Activated naive CD8-positive, alpha-beta T cell treated with anti-CD3 and anti-CD28 coated beads, Interleukin-2, amount 50 U/mL, for 24 hours (primary cell): Measurements from ENCODE around the gene GAS7.

Source experiments
- ATAC-seq: fragments of 150-1000 bp; cut with Tn5 transposase; one replicate; pipeline ENCODE4 v1.10.0; 2021
- DNase-seq: peaks from one replicate; pipeline ENCODE4 v3.0.0; 2021
- H3K27ac Mint-ChIP-seq: one replicate; pipeline ENCODE4 v1.8.0; 2021; ENCODE audit warnings: mild to moderate bottlenecking, mixed read lengths
- H3K27me3 Mint-ChIP-seq: one replicate; pipeline ENCODE4 v1.8.0; 2021; ENCODE audit warnings: mixed read lengths
- H3K36me3 Mint-ChIP-seq: one replicate; pipeline ENCODE4 v1.8.0; 2021; ENCODE audit warnings: low read depth, mixed read lengths
- H3K4me1 Mint-ChIP-seq: one replicate; pipeline ENCODE4 v1.8.0; 2021; ENCODE audit warnings: mixed read lengths
- H3K4me3 Mint-ChIP-seq: one replicate; pipeline ENCODE4 v1.8.0; 2021; ENCODE audit warnings: mild to moderate bottlenecking, moderate library complexity, mixed read lengths
- H3K9me3 Mint-ChIP-seq: one replicate; pipeline ENCODE4 v1.8.0; 2021; ENCODE audit warnings: mixed read lengths

The GAS7 gene

GRCh38 chr17:10045871-10046658 is 152.3 kb downstream of the GAS7 start:
- Mint-ChIP-seq H3K27me3 (no peaks in the 10 kb centered on the region), H3K4me3 (no peak overlapping the region), H3K4me1 (peaks cover 40% of the 10 kb centered on the region), H3K27ac (peak overlapping the region; percentile 36), H3K9me3 (no peaks in the 10 kb centered on the region), H3K36me3 (no peaks in the 10 kb centered on the region)
- DNase-seq = no peak
- ATAC-seq = no peak

- Mint-ChIP-seq H3K27me3 (no peaks in the 10 kb centered on the region), H3K4me3 (no peak overlapping the region), H3K36me3 (no peaks in the 10 kb centered on the region), H3K9me3 (no peaks in the 10 kb centered on the region), H3K27ac (peak overlapping the region; percentile 33), H3K4me1 (peaks cover 45% of the 10 kb centered on the region)
- DNase-seq (no peak), ATAC-seq (no peak)
Observed at GRCh38 chr17:10042589-10043244, 155.7 kb downstream of the GAS7 start.

- Mint-ChIP-seq H3K27me3 (no peaks in the 10 kb centered on the region), H3K4me1 (peaks cover 39% of the 10 kb centered on the region), H3K4me3 (no peak overlapping the region), H3K36me3 (no peaks in the 10 kb centered on the region), H3K9me3 (no peaks in the 10 kb centered on the region), H3K27ac (peak overlapping the region; percentile 33)
- DNase-seq (no peak), ATAC-seq (peak; percentile 82)
Observed at GRCh38 chr17:10041916-10042588, 156.4 kb downstream of the GAS7 start.

- no peak for DNase-seq
- Mint-ChIP-seq H3K27me3 (no peaks in the 10 kb centered on the region), H3K9me3 (no peaks in the 10 kb centered on the region), H3K4me3 (no peak overlapping the region), H3K4me1 (peaks cover 34% of the 10 kb centered on the region), H3K36me3 (no peaks in the 10 kb centered on the region), H3K27ac (no peak overlapping the region)
- no peak for ATAC-seq
Observed at GRCh38 chr17:10041287-10041612, 157.2 kb downstream of the GAS7 start.

- Mint-ChIP-seq H3K36me3 (no peaks in the 10 kb centered on the region), H3K9me3 (no peaks in the 10 kb centered on the region), H3K27ac (no peak overlapping the region), H3K4me3 (no peak overlapping the region), H3K27me3 (no peaks in the 10 kb centered on the region), H3K4me1 (peaks cover 17% of the 10 kb centered on the region)
- ATAC-seq (no peak), DNase-seq (no peak)
Observed at GRCh38 chr17:10036511-10037061, 161.8 kb downstream of the GAS7 start.

GRCh38 chr17:10035885-10036284 is 162.5 kb downstream of the GAS7 start:
- Mint-ChIP-seq H3K27ac (no peak overlapping the region), H3K36me3 (no peaks in the 10 kb centered on the region), H3K4me3 (no peak overlapping the region), H3K27me3 (no peaks in the 10 kb centered on the region), H3K9me3 (no peaks in the 10 kb centered on the region), H3K4me1 (peaks cover 11% of the 10 kb centered on the region)
- no peak for DNase-seq
- ATAC-seq = no peak

GRCh38 chr17:10034719-10035475 is 163.5 kb downstream of the GAS7 start:
- Mint-ChIP-seq H3K27me3 (no peaks in the 10 kb centered on the region), H3K36me3 (no peaks in the 10 kb centered on the region), H3K9me3 (no peaks in the 10 kb centered on the region), H3K27ac (no peak overlapping the region), H3K4me1 (peaks cover 2% of the 10 kb centered on the region), H3K4me3 (no peak overlapping the region)
- no peak for DNase-seq
- no peak for ATAC-seq

- no peak for ATAC-seq
- H3K27me3 Mint-ChIP-seq = no peaks in the 10 kb centered on the region
- H3K4me1 Mint-ChIP-seq = no peaks in the 10 kb centered on the region
- no peak overlapping the region for H3K27ac Mint-ChIP-seq
- H3K36me3 Mint-ChIP-seq = no peaks in the 10 kb centered on the region
- H3K4me3 Mint-ChIP-seq = no peak overlapping the region
- no peaks in the 10 kb centered on the region for H3K9me3 Mint-ChIP-seq
- DNase-seq = no peak
Observed at GRCh38 chr17:10033959-10034358, 164.4 kb downstream of the GAS7 start.

- no peak for ATAC-seq
- H3K4me3 Mint-ChIP-seq = no peak overlapping the region
Observed at GRCh38 chr17:10033449-10033848, 165.0 kb downstream of the GAS7 start.

GRCh38 chr17:10032118-10032852 is 166.1 kb downstream of the GAS7 start:
- Mint-ChIP-seq H3K4me3 (no peak overlapping the region), H3K36me3 (no peaks in the 10 kb centered on the region), H3K9me3 (no peaks in the 10 kb centered on the region), H3K27me3 (no peaks in the 10 kb centered on the region), H3K27ac (no peak overlapping the region), H3K4me1 (no peaks in the 10 kb centered on the region)
- DNase-seq (no peak), ATAC-seq (no peak)

More at GRCh38 chr17:10033449-10033848, 165.0 kb downstream of the GAS7 start:
- no peaks in the 10 kb centered on the region for H3K27me3 Mint-ChIP-seq
- H3K27ac Mint-ChIP-seq = no peak overlapping the region
- no peaks in the 10 kb centered on the region for H3K4me1 Mint-ChIP-seq
- H3K36me3 Mint-ChIP-seq = no peaks in the 10 kb centered on the region
- DNase-seq = no peak
- H3K9me3 Mint-ChIP-seq = no peaks in the 10 kb centered on the region

- ATAC-seq (no peak), DNase-seq (no peak)
- H3K9me3 Mint-ChIP-seq = no peaks in the 10 kb centered on the region
- no peaks in the 10 kb centered on the region for H3K27me3 Mint-ChIP-seq
- H3K27ac Mint-ChIP-seq = no peak overlapping the region
- H3K36me3 Mint-ChIP-seq = no peaks in the 10 kb centered on the region
- H3K4me3 Mint-ChIP-seq = no peak overlapping the region
- no peaks in the 10 kb centered on the region for H3K4me1 Mint-ChIP-seq
Observed at GRCh38 chr17:10031606-10032005, 166.8 kb downstream of the GAS7 start.

GRCh38 chr17:10031127-10031526 is 167.3 kb downstream of the GAS7 start:
- no peaks in the 10 kb centered on the region for H3K4me1 Mint-ChIP-seq
- no peaks in the 10 kb centered on the region for H3K9me3 Mint-ChIP-seq
- no peak for ATAC-seq
- no peaks in the 10 kb centered on the region for H3K36me3 Mint-ChIP-seq
- no peak for DNase-seq
- no peaks in the 10 kb centered on the region for H3K27me3 Mint-ChIP-seq
- H3K27ac Mint-ChIP-seq = no peak overlapping the region
- H3K4me3 Mint-ChIP-seq = no peak overlapping the region

- H3K9me3 Mint-ChIP-seq = no peaks in the 10 kb centered on the region
- ATAC-seq (no peak), DNase-seq (no peak)
- no peaks in the 10 kb centered on the region for H3K36me3 Mint-ChIP-seq
- H3K4me3 Mint-ChIP-seq = no peak overlapping the region
- no peak overlapping the region for H3K27ac Mint-ChIP-seq
- H3K27me3 Mint-ChIP-seq = no peaks in the 10 kb centered on the region
- H3K4me1 Mint-ChIP-seq = no peaks in the 10 kb centered on the region
Observed at GRCh38 chr17:10029129-10029528, 169.3 kb downstream of the GAS7 start.
